Measurements from ENCODE around the gene GATC. TPM values are rescaled to one million over a fixed set of nuclear protein-coding genes. Genes with fewer than 3 reads are reported as not detected.

GATC gene
- total RNA-seq, 1 donor from 2014 or later: 29.3 TPM

GRCh38 chr12:120413901-120414695 lies 32.1 kb upstream of the GATC start:
- intact Hi-C loops (cut with DNase I): no loop called here
- peak; percentile 59 for ATAC-seq
- no peak overlapping the region for H3K27ac ChIP-seq

DNA sequence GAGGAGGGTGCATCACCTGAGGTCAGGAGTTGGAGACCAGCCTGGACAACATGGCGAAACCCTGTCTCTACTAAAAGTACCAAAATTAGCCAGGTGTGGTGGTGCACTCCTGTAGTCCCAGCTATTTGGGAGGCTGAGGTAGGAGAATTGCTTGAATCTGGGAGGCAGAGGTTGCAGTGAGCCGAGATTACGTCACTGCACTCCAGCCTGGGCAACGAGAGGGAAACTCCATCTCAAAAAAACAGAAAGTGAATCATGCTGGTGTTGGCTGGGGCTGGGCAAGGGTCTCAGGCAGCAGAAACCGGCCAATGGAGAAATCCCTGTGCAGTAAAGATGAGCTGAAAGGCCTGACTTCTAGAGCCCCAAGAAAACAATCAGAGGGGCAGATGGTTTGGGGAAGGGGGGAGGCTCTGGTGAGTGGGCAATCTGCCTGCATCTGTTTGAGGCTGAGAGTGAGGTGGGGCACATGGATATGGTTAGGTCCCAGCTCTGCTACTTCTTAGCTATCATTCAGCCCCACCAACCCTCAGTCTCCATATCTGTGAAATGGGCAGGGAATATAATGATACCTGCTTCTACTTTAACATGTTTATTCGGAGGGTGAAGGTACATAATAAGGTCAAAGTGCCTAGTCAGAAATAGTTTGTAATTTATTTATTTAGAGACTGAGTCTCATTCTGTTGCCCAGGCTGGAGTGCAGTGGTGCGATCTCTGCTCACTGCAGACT lies 29.6 kb upstream of the GATC start:
- intact Hi-C loops (cut with DNase I): no loop called here
- ATAC-seq: no peak
- TF ChIP-seq, protein P1, sequence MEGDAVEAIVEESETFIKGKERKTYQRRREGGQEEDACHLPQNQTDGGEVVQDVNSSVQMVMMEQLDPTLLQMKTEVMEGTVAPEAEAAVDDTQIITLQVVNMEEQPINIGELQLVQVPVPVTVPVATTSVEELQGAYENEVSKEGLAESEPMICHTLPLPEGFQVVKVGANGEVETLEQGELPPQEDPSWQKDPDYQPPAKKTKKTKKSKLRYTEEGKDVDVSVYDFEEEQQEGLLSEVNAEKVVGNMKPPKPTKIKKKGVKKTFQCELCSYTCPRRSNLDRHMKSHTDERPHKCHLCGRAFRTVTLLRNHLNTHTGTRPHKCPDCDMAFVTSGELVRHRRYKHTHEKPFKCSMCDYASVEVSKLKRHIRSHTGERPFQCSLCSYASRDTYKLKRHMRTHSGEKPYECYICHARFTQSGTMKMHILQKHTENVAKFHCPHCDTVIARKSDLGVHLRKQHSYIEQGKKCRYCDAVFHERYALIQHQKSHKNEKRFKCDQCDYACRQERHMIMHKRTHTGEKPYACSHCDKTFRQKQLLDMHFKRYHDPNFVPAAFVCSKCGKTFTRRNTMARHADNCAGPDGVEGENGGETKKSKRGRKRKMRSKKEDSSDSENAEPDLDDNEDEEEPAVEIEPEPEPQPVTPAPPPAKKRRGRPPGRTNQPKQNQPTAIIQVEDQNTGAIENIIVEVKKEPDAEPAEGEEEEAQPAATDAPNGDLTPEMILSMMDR (IDR thresholded peaks at IDR 0.05): no peak

More at GRCh38 chr12:120413901-120414695, 32.1 kb upstream of the GATC start:
- H3K9me3 ChIP-seq: no peaks in the 10 kb centered on the region
- TF ChIP-seq, protein P1 (IDR thresholded peaks at IDR 0.05): no peak
- no peaks in the 10 kb centered on the region for H3K4me1 ChIP-seq
- no peaks in the 10 kb centered on the region for H3K36me3 ChIP-seq
- no peak for DNase-seq
- H3K4me3 ChIP-seq: no peak overlapping the region
- no peaks in the 10 kb centered on the region for H3K27me3 ChIP-seq

GRCh38 chr12:120417917-120418580 lies 28.2 kb upstream of the GATC start:
- no peaks in the 10 kb centered on the region for H3K36me3 ChIP-seq
- no peak overlapping the region for H3K4me3 ChIP-seq
- no peaks in the 10 kb centered on the region for H3K27me3 ChIP-seq
- TF ChIP-seq, protein P1 (IDR thresholded peaks at IDR 0.05): no peak
- no peaks in the 10 kb centered on the region for H3K9me3 ChIP-seq
- H3K27ac ChIP-seq: no peak overlapping the region
- intact Hi-C loops (cut with DNase I): no loop called here
- no peak for DNase-seq
- no peak for ATAC-seq
- no peaks in the 10 kb centered on the region for H3K4me1 ChIP-seq

More for the DNA sequence above, 29.6 kb upstream of the GATC start:
- Histone ChIP-seq H3K27ac (no peak overlapping the region), H3K4me1 (no peaks in the 10 kb centered on the region), H3K9me3 (no peaks in the 10 kb centered on the region), H3K36me3 (no peaks in the 10 kb centered on the region), H3K4me3 (no peak overlapping the region), H3K27me3 (no peaks in the 10 kb centered on the region)
- no peak for DNase-seq

DNA sequence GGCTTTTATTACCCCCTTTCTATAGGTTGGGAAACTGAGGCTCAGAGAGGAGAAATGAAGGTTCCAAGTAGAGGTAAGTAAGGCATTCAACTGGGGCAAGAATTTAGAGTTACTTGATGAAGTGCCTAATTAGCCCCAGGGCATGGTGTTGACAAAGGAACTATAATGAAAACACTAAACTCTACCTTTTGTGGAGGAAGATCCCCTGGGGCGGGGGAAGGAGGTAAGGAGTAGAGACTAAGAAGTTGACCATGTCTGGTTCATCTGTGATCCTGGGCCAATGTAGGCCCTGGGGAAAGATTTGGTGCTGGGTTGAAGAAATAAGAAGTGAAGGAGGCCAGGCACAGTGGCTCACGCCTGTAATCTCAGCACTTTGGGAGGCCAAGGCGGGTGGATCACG lies 24.5 kb upstream of the GATC start:
- no peaks in the 10 kb centered on the region for H3K36me3 ChIP-seq
- intact Hi-C loops (cut with DNase I): loop anchor here (10.0 kb wide), 1 partner anchor 57 kb away; the partner anchor contains the start of gene MSI1
- no peaks in the 10 kb centered on the region for H3K27me3 ChIP-seq
- H3K4me3 ChIP-seq: no peak overlapping the region
- H3K9me3 ChIP-seq: no peaks in the 10 kb centered on the region
- H3K27ac ChIP-seq: no peak overlapping the region
- ATAC-seq: no peak
- TF ChIP-seq, protein P1 (IDR thresholded peaks at IDR 0.05): no peak
- no peaks in the 10 kb centered on the region for H3K4me1 ChIP-seq
- no peak for DNase-seq

- intact Hi-C loops (cut with DNase I): loop anchor here (10.0 kb wide), 1 partner anchor 58 kb away; the partner anchor contains the start of gene MSI1
- TF ChIP-seq, protein P1 (IDR thresholded peaks at IDR 0.05): no peak
- no peak for DNase-seq
- no peaks in the 10 kb centered on the region for H3K4me1 ChIP-seq
- no peak overlapping the region for H3K4me3 ChIP-seq
- no peak overlapping the region for H3K27ac ChIP-seq
- no peaks in the 10 kb centered on the region for H3K27me3 ChIP-seq
- no peaks in the 10 kb centered on the region for H3K36me3 ChIP-seq
- ATAC-seq: no peak
- no peaks in the 10 kb centered on the region for H3K9me3 ChIP-seq
Measured at GRCh38 chr12:120422892-120423456, 23.3 kb upstream of the GATC start.
